Stimulated activated memory B cell treated with anti-CD40 and anti-IgM and Interleukin-4, amounts not matched to agents 10 μg/mL and 1 μg/mL and 100 μg/mL, for 72 hours (primary cell): ENCODE measurements around the gene CHST4.
"Not testable (repeated sequence)": the region's sequence is repeated elsewhere in the genome, so short reads cannot be mapped to it uniquely, and the experiment has no call there.

Source experiments
- ATAC-seq: fragments of 150-1000 bp; cut with Tn5 transposase; 2 replicates; pipeline ENCODE4 v1.10.0; 2021
- H3K27ac Mint-ChIP-seq: one replicate; pipeline ENCODE4 v1.8.0; 2022; ENCODE audit warnings: mild to moderate bottlenecking, mixed read lengths
- H3K27me3 Mint-ChIP-seq: one replicate; pipeline ENCODE4 v1.8.0; 2022; ENCODE audit warnings: mixed read lengths
- H3K36me3 Mint-ChIP-seq: one replicate; pipeline ENCODE4 v1.8.0; 2022; ENCODE audit warnings: mixed read lengths
- H3K4me1 Mint-ChIP-seq: one replicate; pipeline ENCODE4 v1.8.0; 2022; ENCODE audit warnings: mixed read lengths
- H3K4me3 Mint-ChIP-seq: one replicate; pipeline ENCODE4 v1.8.0; 2022; ENCODE audit warnings: mild to moderate bottlenecking, moderate library complexity, mixed read lengths
- H3K9me3 Mint-ChIP-seq: one replicate; pipeline ENCODE4 v1.8.0; 2022; ENCODE audit warnings: mixed read lengths

The CHST4 gene

DNA sequence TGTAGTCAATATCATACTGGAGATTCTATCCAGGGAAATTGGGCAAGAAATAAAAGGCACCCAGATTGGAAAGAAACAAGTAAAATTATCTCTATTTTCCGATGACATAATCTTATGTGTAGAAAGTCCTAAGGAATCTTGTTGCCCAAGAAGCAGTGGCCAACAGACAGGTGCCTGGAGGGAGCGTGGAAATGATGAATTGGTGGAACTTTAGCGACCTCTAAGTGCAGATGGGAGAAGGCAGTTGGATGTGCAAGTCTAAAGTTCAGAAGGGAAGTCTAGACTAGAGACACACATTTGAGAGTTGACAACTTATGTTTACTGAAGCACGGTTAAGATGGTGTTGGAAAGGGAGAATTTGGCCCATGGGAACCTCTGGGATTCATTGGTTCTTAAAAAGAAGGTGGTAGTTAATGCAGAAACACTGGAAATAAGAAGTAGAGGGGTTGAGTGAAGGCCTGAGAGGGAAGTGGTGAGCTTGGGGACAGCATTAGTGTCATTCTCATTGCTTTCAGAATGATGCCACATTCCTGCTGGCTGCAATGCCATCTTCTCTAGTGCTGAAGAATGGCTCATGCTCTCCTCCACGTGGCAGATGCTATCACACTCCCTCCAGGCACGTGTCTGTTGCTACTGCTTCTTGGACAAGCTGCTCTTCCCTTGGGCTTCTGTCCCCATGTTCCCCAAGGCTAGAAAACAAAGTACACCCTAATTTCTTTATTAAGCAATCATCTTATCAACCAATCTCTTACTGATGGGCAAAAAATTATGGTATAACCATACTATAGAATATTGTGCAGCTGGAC, 26.7 kb downstream of the CHST4 start:
- H3K4me1 Mint-ChIP-seq, result no peaks in the 10 kb centered on the region
- H3K4me3 Mint-ChIP-seq, result no peak overlapping the region
- no peaks in the 10 kb centered on the region for H3K36me3 Mint-ChIP-seq
- ATAC-seq, result no peak
- H3K27ac Mint-ChIP-seq, result no peak overlapping the region
- H3K27me3 Mint-ChIP-seq, result no peaks in the 10 kb centered on the region
- H3K9me3 Mint-ChIP-seq, result no peaks in the 10 kb centered on the region

DNA sequence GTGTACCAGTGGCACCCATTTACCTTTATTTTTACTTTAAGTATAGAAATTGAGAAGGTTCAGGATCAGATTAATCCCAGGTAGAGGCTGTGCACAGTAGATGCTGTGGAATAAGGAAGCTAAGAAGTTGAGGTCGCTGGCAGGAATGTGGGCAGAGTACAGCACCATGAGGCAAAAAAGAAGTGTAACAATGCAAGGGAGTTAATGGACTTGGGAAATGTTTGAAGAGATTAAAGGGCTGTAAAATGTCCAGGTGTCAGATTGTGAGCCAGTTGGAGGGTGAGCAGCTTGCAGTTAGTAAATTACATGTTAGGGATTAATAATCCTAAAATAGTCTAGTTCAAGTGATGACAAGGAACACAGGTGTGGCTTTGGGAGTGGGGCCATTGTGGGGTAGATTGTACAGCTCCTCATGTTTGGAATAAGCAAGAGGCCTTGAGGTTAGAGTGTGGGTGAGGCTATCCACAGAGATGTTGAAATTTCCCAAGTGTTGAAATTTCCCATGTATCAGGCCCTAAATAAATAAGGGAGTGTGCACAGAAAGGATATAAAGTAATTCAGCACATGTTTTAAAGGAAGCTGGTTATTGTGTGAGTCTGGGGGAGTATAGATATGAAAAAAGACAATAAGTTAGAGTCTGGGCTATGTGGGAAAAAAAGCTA, 29.1 kb downstream of the CHST4 start:
- Mint-ChIP-seq H3K9me3 (peaks cover 11% of the 10 kb centered on the region), H3K27me3 (no peaks in the 10 kb centered on the region), H3K4me3 (no peak overlapping the region), H3K36me3 (peaks cover 9% of the 10 kb centered on the region), H3K4me1 (no peaks in the 10 kb centered on the region), H3K27ac (no peak overlapping the region)
- ATAC-seq, result no peak

DNA sequence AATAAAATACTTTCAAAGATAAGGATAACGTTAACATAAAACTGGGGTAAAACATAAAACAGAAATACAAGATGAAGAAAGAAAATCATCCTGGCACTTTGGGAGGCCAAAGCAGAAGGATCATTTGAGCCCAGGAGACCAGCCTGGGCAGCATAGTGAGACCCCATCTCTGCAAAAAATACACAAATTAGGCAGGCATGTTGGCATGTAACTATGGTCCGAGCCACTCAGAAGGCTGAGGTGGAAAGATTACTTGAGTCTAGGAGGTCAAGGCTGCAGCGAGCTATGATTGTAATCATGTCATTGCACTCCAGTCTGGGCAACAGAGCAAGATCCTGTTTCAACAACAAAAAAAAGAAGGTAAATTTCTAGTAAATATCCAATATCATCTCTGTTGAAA, 31.1 kb downstream of the CHST4 start:
- no peaks in the 10 kb centered on the region for H3K4me1 Mint-ChIP-seq
- no peak for ATAC-seq
- no peaks in the 10 kb centered on the region for H3K27me3 Mint-ChIP-seq
- peaks cover 16% of the 10 kb centered on the region for H3K9me3 Mint-ChIP-seq
- H3K4me3 Mint-ChIP-seq, result no peak overlapping the region
- H3K27ac Mint-ChIP-seq, result no peak overlapping the region
- peaks cover 15% of the 10 kb centered on the region for H3K36me3 Mint-ChIP-seq

DNA sequence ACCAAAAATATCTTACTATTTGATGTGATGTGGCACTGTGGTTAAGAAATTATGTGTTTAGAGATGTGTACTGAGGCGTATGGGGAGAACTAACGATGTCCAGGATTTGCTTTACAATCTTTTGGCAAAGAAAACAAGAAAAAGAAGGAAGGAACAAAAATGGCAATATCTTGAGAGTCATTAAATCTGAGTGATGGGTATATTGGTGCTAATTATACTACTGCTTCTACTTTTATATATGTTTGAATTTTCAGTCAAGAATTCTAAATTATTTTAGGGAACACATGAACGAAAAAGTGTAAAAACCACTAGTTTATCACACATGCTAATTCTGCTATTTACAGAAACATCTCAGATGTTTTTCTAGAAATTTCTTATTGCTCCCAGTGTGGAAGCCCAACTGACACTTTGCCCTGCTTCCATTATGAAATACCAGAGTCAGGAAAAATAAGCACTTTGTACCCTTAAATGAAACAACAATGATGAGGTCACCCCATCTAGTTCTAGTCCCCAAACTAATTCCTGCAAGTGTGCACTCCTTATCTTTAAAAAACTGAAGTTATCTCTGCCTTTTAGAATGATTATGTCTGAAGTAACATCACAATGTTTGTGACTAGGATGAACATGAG, 31.8 kb downstream of the CHST4 start:
- no peaks in the 10 kb centered on the region for H3K27me3 Mint-ChIP-seq
- no peak overlapping the region for H3K27ac Mint-ChIP-seq
- peaks cover 15% of the 10 kb centered on the region for H3K36me3 Mint-ChIP-seq
- H3K9me3 Mint-ChIP-seq, result peaks cover 16% of the 10 kb centered on the region
- ATAC-seq, result no peak
- H3K4me3 Mint-ChIP-seq, result no peak overlapping the region
- H3K4me1 Mint-ChIP-seq, result no peaks in the 10 kb centered on the region

DNA sequence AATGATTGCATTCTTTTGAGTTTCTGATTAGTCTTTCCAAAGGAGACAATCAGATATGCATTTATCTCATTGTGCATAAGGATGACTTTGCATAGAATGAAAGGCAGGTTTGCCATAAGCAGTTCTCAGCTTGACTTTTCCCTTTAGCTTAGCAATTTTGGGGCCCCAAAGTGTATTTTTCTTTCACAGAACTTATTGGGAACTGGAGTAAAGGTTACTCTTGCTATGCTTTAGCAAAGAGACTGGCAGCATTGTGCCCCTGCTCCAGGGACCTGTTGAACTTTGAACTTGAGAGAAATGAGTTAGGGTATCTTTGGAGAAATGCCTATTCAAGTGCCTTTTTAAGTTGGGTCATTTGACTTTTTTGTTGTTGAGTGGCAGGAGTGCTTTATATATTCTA, 33.6 kb downstream of the CHST4 start:
- Mint-ChIP-seq H3K4me1 (peaks cover 10% of the 10 kb centered on the region), H3K36me3 (peaks cover 15% of the 10 kb centered on the region), H3K27ac (no peak overlapping the region), H3K4me3 (no peak overlapping the region), H3K27me3 (no peaks in the 10 kb centered on the region), H3K9me3 (peaks cover 19% of the 10 kb centered on the region)
- ATAC-seq, result no peak

DNA sequence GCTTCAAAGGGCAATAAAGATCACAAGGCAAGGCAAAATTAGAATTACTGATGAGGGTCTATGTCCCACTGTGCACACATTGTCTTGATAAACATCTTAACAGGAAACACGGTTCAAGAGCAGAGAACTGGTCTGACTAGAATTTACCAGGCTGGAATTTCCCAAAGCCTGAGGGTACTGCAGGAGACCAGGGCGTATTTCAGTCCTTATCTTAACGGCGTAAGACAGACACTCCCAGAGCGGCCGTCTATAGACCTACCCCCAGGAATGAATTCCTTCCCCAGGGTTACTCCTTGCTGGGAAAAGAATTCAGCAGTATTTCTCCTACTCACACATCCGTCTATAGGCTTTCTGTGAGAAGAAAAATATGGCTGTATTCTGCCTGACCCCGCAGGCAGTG, 35.7 kb downstream of the CHST4 start:
- not testable (repeated sequence) for H3K27me3 Mint-ChIP-seq, H3K27ac Mint-ChIP-seq, H3K4me3 Mint-ChIP-seq, ATAC-seq
- Mint-ChIP-seq H3K4me1 (peaks cover 28% of the 10 kb centered on the region), H3K36me3 (peaks cover 15% of the 10 kb centered on the region), H3K9me3 (peaks cover 19% of the 10 kb centered on the region)

DNA sequence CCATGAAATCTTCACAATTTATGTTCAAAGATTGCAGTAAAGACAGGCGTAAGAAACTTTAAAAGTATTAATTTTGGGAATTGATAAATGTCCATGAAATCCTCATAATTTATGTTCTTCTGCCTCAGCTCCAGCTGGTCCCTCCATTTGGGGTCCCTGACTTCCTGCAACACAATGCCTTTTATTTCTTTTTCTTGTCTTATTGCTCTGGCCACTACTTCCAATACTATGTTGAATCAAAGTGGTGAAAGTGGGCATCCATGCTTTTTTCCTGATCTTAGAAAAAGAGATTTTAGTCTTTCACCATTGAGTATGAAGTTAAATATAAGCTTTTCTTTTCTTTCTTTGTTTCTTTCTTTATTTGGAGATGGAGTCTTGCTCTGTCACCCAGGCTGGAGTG, 36.3 kb downstream of the CHST4 start:
- Mint-ChIP-seq H3K4me3 (no peak overlapping the region), H3K4me1 (peaks cover 35% of the 10 kb centered on the region), H3K27me3 (no peaks in the 10 kb centered on the region), H3K27ac (peak overlapping the region; percentile 14), H3K36me3 (peaks cover 15% of the 10 kb centered on the region), H3K9me3 (peaks cover 19% of the 10 kb centered on the region)
- ATAC-seq, result no peak

DNA sequence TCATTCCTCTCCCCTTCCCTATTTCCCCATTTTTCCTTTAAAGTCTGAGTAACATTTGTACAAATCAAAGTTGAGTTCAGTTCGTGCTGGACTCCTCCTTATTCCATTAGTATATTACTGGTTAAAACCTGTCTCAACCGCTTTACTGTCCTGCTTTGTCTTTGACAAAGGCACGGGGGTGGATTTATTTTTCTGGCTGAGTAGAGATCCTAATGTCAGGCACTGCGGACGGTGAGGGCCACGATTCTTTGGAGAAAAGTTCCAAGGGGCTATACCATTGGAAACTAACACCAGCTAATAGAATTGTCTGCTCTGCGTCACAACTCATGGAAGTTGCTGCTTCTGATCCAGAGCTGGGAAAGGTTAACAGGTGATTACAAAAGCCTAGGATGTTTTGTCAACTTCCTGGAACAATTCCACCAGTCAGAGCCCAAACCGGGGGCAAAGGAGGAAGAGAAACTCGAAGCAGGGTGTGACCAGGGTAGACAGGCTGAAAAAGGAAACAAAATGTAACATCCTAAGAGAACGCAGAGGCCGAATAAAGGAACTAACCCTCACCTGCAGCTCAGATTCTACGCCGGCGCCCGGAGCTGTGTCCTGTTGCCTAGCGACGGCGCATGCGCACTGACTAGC, 38.2 kb downstream of the CHST4 start:
- Mint-ChIP-seq H3K4me3 (peak overlapping the region; percentile 84), H3K4me1 (peaks cover 41% of the 10 kb centered on the region), H3K9me3 (peaks cover 10% of the 10 kb centered on the region), H3K27me3 (no peaks in the 10 kb centered on the region), H3K36me3 (peaks cover 6% of the 10 kb centered on the region), H3K27ac (peak overlapping the region; percentile 97)
- peak; percentile 98 for ATAC-seq

DNA sequence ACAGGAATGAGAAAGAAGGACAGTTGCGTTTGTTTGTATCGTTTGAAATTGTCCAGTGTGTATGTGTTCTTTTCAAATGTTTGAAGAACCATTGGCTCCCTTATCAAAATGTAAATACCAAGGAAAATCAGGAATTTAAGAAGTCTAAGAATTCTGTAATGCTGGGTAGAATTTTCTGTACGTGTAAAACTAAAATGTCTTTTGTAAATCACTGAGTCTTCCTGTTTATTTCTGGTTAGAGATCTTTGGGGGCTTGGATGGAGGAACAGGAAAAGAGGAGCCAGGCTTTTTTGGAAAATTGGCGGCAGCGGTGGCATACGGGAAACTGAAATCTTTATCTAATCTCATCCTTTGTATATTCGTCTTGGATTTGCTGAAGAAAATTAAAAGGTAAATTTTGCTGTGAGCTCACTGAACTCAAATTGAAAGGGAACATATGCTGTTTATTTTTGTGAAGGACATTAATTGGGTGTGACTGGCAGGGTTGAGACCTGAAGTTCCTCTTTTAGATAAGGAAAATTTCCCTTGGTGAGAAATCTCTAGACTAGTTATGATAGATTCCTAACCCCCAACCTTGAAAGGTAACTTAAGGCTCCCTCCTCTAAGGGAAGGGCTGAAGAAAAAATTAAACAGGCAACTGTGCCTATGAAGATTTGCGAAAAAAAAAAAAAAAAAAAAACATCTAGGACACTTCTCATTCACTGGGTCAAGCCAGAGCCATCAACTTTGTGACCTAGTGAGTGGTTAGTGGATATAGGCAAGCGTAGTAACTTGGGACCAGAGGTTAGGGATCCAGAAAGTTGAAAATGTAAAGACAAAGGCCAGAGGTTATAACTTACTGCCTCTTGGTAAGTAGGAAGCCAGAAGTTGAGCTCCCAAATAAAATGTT, 39.8 kb downstream of the CHST4 start:
- peaks cover 6% of the 10 kb centered on the region for H3K36me3 Mint-ChIP-seq
- peak overlapping the region; percentile 97 for H3K27ac Mint-ChIP-seq
- ATAC-seq, result no peak
- peaks cover 8% of the 10 kb centered on the region for H3K9me3 Mint-ChIP-seq
- peak overlapping the region; percentile 84 for H3K4me3 Mint-ChIP-seq
- H3K4me1 Mint-ChIP-seq, result peaks cover 41% of the 10 kb centered on the region
- no peaks in the 10 kb centered on the region for H3K27me3 Mint-ChIP-seq

DNA sequence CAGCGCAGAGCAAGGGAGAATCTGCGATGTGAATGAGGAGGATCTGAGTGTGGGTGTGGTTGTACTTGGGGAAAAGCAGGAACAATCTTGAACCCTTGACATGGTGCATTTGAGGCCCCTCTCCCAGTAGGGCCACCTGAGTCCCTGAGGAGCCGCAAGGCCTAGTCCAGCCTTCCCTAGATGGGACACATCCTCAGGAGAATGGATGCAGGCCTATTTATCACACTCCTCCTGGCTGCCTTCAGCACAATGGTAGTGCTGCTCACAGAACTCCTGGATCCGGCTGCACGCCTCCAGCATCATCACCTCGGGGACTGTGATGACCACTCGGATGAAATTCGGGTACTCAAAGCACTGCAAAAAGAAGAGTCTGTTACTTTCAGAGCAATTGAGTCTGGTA, 41.7 kb downstream of the CHST4 start:
- H3K4me1 Mint-ChIP-seq, result peaks cover 41% of the 10 kb centered on the region
- H3K4me3 Mint-ChIP-seq, result no peak overlapping the region
- no peaks in the 10 kb centered on the region for H3K36me3 Mint-ChIP-seq
- H3K9me3 Mint-ChIP-seq, result peaks cover 3% of the 10 kb centered on the region
- H3K27ac Mint-ChIP-seq, result no peak overlapping the region
- H3K27me3 Mint-ChIP-seq, result no peaks in the 10 kb centered on the region
- ATAC-seq, result no peak

DNA sequence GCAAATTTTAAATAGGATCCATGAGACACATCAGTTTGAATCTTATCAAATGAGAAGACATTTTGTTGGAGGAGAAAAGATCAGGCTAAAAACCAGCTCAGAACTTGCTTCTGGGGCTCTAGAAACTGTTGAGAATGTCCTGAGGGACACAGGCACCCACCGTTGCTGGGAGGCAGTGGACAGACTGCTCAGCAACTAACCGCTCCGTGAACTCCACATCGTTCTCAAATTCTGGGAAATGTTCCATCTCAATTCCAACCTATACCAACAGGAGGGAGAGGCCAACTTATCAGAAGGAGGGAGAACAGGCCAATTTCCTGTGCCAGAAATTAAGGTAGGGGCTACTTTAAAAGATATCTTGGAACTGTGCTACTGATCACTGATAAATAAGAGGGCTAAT, 42.3 kb downstream of the CHST4 start:
- no peaks in the 10 kb centered on the region for H3K27me3 Mint-ChIP-seq
- H3K4me1 Mint-ChIP-seq, result peaks cover 41% of the 10 kb centered on the region
- ATAC-seq, result no peak
- no peaks in the 10 kb centered on the region for H3K36me3 Mint-ChIP-seq
- H3K4me3 Mint-ChIP-seq, result no peak overlapping the region
- H3K27ac Mint-ChIP-seq, result no peak overlapping the region
- H3K9me3 Mint-ChIP-seq, result peaks cover 3% of the 10 kb centered on the region

DNA sequence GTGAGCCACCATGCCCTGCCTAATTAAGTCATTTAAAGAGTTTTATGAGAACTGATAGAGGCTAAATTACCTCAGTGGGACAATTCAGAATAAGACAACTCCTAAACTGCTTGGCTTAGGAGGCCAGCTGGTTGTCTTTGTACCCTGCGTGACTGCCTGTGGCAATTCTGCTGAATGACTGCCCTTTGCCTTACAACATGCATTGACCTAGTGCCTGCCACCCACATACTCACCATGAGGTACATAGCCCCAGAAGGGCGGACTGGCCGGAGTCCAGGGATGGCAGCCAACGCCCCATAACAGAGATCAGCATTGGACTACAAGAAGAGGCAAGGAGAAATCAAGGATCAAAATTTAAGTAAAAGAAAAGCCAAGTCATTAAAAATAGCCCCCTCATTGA, 43.4 kb downstream of the CHST4 start:
- no peaks in the 10 kb centered on the region for H3K9me3 Mint-ChIP-seq
- H3K27me3 Mint-ChIP-seq, result no peaks in the 10 kb centered on the region
- no peaks in the 10 kb centered on the region for H3K36me3 Mint-ChIP-seq
- peaks cover 33% of the 10 kb centered on the region for H3K4me1 Mint-ChIP-seq
- no peak for ATAC-seq
- H3K27ac Mint-ChIP-seq, result no peak overlapping the region
- H3K4me3 Mint-ChIP-seq, result no peak overlapping the region

DNA sequence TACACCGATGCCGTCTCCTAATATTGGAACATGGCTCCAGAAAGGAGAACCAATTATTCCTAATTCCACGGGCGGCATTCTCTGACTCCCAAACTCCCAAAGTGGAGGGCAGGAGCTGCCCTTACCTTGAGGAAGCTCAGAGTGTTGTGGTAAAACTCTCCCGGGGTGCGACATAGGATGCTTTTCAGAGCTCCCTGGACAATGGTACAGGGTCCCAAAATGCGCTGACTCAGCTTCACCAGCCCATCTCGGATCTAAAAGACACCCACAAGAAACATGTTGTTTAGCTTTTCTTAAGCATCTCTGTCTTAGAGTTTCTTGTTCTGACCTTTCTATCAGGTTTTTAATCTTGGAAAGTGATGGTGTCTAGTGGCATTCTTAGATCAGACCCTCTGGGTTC, 43.9 kb downstream of the CHST4 start:
- H3K4me1 Mint-ChIP-seq, result peaks cover 27% of the 10 kb centered on the region
- no peak for ATAC-seq
- H3K9me3 Mint-ChIP-seq, result no peaks in the 10 kb centered on the region
- no peaks in the 10 kb centered on the region for H3K36me3 Mint-ChIP-seq
- H3K27ac Mint-ChIP-seq, result no peak overlapping the region
- no peaks in the 10 kb centered on the region for H3K27me3 Mint-ChIP-seq
- H3K4me3 Mint-ChIP-seq, result no peak overlapping the region

DNA sequence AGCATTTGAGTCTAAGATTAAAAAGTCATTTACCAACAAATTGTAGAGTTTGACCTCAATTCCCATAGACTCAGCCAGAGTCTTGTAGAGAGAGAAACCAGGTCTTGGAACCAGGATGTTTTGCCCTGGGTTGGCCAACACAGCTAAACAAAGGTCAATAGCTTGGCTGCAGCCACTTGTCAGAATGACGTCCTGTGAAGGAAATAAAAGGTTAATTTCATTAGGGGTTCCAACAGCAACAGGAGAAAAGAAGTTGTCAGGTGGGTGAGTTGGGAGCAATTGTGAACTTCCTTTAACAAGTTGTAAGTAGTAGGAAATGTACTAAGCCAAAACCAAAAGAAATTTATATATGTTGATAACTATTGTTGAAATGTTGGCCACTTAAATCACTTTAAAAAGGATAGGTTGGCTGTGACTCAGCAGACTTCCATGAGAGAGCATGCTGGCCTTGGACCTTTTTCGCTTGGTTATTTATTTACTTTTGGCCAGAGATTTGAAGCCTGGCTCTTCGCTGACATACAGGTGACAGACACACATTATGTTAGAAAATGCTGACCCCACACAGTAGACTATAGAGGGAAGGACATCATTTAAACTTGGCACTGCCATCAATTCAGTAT, 46.4 kb downstream of the CHST4 start:
- Mint-ChIP-seq H3K36me3 (no peaks in the 10 kb centered on the region), H3K27ac (no peak overlapping the region), H3K4me1 (peaks cover 5% of the 10 kb centered on the region), H3K4me3 (no peak overlapping the region), H3K27me3 (no peaks in the 10 kb centered on the region), H3K9me3 (no peaks in the 10 kb centered on the region)
- ATAC-seq, result no peak
